Osteocyte (in vitro differentiated cells): ENCODE results near the gene STX19. TPM values are rescaled to one million over a fixed set of nuclear protein-coding genes. Genes with fewer than 3 reads are reported as not detected.

ENCODE experiments used
- DNase-seq: peaks from one replicate; pipeline ENCODE4 v3.0.0; 2021; ENCODE audit warnings: mixed read lengths; ENCODE audit not compliant: unreplicated experiment; ENCODE audit errors: extremely low spot score
- H3K27ac Mint-ChIP-seq: one replicate; pipeline ENCODE4 v1.8.0; 2021; ENCODE audit warnings: mild to moderate bottlenecking, mixed read lengths; ENCODE audit not compliant: unreplicated experiment
- H3K27me3 Mint-ChIP-seq: one replicate; pipeline ENCODE4 v1.8.0; 2021; ENCODE audit warnings: mixed read lengths; ENCODE audit not compliant: unreplicated experiment
- H3K36me3 Mint-ChIP-seq: one replicate; pipeline ENCODE4 v1.8.0; 2021; ENCODE audit warnings: mixed read lengths; ENCODE audit not compliant: unreplicated experiment
- H3K4me1 Mint-ChIP-seq: one replicate; pipeline ENCODE4 v1.8.0; 2021; ENCODE audit warnings: mixed read lengths; ENCODE audit not compliant: unreplicated experiment
- H3K4me3 Mint-ChIP-seq: one replicate; pipeline ENCODE4 v1.8.0; 2021; ENCODE audit warnings: mild to moderate bottlenecking, moderate library complexity, mixed read lengths; ENCODE audit not compliant: unreplicated experiment
- H3K9me3 Mint-ChIP-seq: one replicate; pipeline ENCODE4 v1.8.0; 2021; ENCODE audit warnings: mixed read lengths; ENCODE audit not compliant: unreplicated experiment
- CTCF ChIP-seq: fragments of 200-600 bp; sonication (generic); IDR thresholded peaks from 2 replicates; pipeline ENCODE4 v1.5.0; 2021; ENCODE audit warnings: antibody characterized with exemption, mild to moderate bottlenecking, moderate library complexity
- total RNA-seq: library from RNA; stranded (reverse); gene quantifications from 2 replicates; pipeline ENCODE4 v1.2.1, GENCODE V29; 2021

STX19 gene
- total RNA-seq, 1 donor from 2014 or later, result not detected

GRCh38 chr3:94012185-94012584 is 16.2 kb downstream of the STX19 start:
- no peak for TF ChIP-seq CTCF
- no peak for DNase-seq

DNA sequence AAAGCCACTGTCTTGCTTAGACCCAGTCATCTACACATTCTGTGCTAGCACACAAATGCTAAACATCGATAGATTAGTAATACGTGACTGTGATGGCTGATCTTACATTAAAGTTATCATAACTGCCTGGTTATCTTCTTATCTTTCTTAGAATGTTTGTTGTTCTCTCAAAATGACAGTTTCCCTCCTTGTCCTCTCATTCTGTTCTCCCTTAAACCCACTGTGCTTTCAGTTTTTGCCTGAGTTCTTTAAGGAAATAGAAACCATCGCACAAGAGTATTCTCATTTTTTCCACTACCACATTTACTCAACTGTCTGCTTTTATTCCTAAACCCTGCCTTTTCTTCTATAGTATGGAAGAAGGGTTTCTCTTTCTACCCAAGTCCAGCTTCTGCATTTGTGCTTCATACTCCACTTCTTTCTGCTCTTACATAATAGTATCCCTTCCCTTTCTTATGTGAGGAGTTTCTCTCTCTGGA is 17.1 kb downstream of the STX19 start:
- Mint-ChIP-seq H3K27ac (no peak overlapping the region), H3K4me1 (no peaks in the 10 kb centered on the region), H3K9me3 (no peaks in the 10 kb centered on the region), H3K4me3 (no peak overlapping the region), H3K36me3 (peaks cover 9% of the 10 kb centered on the region), H3K27me3 (no peaks in the 10 kb centered on the region)
- TF ChIP-seq CTCF, result no peak
- no peak for DNase-seq

More at GRCh38 chr3:94012185-94012584, 16.2 kb downstream of the STX19 start:
- Mint-ChIP-seq H3K4me1 (no peaks in the 10 kb centered on the region), H3K9me3 (no peaks in the 10 kb centered on the region), H3K4me3 (no peak overlapping the region), H3K27me3 (no peaks in the 10 kb centered on the region), H3K27ac (no peak overlapping the region), H3K36me3 (peaks cover 9% of the 10 kb centered on the region)

GRCh38 chr3:94009608-94010007 is 18.8 kb downstream of the STX19 start:
- H3K4me1 Mint-ChIP-seq, result no peaks in the 10 kb centered on the region
- H3K27ac Mint-ChIP-seq, result no peak overlapping the region
- peaks cover 2% of the 10 kb centered on the region for H3K36me3 Mint-ChIP-seq
- H3K9me3 Mint-ChIP-seq, result no peaks in the 10 kb centered on the region
- TF ChIP-seq CTCF, result no peak
- H3K4me3 Mint-ChIP-seq, result no peak overlapping the region
- no peak for DNase-seq
- no peaks in the 10 kb centered on the region for H3K27me3 Mint-ChIP-seq

GRCh38 chr3:94008253-94008652 is 20.1 kb downstream of the STX19 start:
- peaks cover 2% of the 10 kb centered on the region for H3K4me1 Mint-ChIP-seq
- H3K36me3 Mint-ChIP-seq, result no peaks in the 10 kb centered on the region
- H3K27me3 Mint-ChIP-seq, result no peaks in the 10 kb centered on the region
- no peak for DNase-seq
- no peaks in the 10 kb centered on the region for H3K9me3 Mint-ChIP-seq
- no peak for TF ChIP-seq CTCF
- no peak overlapping the region for H3K27ac Mint-ChIP-seq
- H3K4me3 Mint-ChIP-seq, result no peak overlapping the region

GRCh38 chr3:94004301-94004910 is 24.0 kb downstream of the STX19 start:
- DNase-seq, result no peak
- Mint-ChIP-seq H3K27me3 (no peaks in the 10 kb centered on the region), H3K4me1 (peaks cover 2% of the 10 kb centered on the region), H3K9me3 (no peaks in the 10 kb centered on the region), H3K27ac (peak overlapping the region; percentile 71), H3K36me3 (no peaks in the 10 kb centered on the region), H3K4me3 (peak overlapping the region; percentile 82)
- TF ChIP-seq CTCF, result peak; percentile 88
